OCI-LY7 (cell line): ENCODE data around the gene SERTAD1.

Source experiments
- EZH2phosphoT487 ChIP-seq: fragments of 200-600 bp; sonication (generic); IDR thresholded peaks from 2 replicates; pipeline ENCODE4 v1.6.1; 2018; ENCODE audit warnings: low read depth, borderline replicate concordance, mild to moderate bottlenecking, mixed run types, antibody characterized with exemption, low read length, moderate library complexity, mixed read lengths
- TF ChIP-seq, protein P1 (sequence below): fragments of 200-600 bp; sonication (generic); conservative IDR thresholded peaks from 2 replicates; pipeline ENCODE4 v1.5.1; 2014; ENCODE audit warnings: mild to moderate bottlenecking, antibody characterized with exemption, low read length, moderate library complexity, mixed read lengths

DNA sequence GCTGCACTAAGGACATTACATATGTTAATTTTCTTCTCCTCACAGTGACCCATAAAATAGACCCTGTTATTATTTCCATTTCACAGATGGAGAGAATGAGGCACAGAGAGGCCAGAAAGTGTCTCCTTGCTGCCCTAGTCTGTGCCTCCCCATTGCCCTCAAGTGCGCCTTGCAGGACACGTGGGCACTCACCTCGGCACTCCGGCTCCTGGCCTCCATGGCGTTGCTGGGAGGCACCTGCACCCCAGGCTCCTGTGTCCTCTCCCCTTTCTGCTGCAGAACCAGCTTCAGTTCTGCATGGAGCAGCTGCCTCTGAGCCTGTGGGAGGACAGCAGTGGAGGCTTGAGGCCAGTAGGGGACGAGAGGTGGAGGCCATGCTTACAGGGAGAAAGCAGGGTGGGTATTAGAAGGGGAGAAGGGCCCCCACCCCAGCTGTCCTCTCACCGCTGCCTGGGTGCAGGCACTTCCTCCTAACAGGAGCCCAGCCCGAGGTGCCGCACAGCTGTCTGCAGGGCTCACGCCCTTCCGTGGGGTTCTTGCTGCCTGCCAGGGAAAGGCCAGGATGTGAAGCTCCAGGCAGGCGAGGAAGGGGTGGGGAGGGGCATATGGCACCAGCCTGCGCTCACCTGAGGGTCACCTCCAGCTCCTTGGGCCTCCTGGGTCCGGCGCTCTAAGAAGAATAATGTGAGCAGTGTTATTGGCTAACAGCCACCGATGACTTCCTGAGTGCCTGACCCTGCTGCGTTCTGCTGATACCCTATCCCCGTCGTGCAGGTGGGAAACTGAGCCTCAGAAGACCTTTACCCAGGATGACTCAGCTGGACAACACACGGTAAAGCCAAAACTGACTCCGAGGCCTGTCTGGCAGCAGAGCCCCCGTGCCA lies 17.8 kb downstream of the SERTAD1 start:
- TF ChIP-seq, protein P1, sequence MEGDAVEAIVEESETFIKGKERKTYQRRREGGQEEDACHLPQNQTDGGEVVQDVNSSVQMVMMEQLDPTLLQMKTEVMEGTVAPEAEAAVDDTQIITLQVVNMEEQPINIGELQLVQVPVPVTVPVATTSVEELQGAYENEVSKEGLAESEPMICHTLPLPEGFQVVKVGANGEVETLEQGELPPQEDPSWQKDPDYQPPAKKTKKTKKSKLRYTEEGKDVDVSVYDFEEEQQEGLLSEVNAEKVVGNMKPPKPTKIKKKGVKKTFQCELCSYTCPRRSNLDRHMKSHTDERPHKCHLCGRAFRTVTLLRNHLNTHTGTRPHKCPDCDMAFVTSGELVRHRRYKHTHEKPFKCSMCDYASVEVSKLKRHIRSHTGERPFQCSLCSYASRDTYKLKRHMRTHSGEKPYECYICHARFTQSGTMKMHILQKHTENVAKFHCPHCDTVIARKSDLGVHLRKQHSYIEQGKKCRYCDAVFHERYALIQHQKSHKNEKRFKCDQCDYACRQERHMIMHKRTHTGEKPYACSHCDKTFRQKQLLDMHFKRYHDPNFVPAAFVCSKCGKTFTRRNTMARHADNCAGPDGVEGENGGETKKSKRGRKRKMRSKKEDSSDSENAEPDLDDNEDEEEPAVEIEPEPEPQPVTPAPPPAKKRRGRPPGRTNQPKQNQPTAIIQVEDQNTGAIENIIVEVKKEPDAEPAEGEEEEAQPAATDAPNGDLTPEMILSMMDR = no peak
- no peak for TF ChIP-seq EZH2phosphoT487
